H1 (cell line): ENCODE data around the gene SIK2. TPM values are rescaled to one million over a fixed set of nuclear protein-coding genes. Genes with fewer than 3 reads are reported as not detected.

Experiments
- CTCF ChIA-PET: fragments of 300-600 bp; sonication (Branson Sonifier 250); formaldehyde crosslinking; loops from one replicate; lab custom pipeline; 2021; ENCODE audit not compliant: partially characterized antibody; lab: Charles Lee
- POLR2A ChIA-PET: fragments of 300-600 bp; sonication (Branson Sonifier 250); formaldehyde crosslinking; loops from one replicate; lab custom pipeline; 2021; ENCODE audit warnings: inconsistent platforms; ENCODE audit not compliant: partially characterized antibody; lab: Charles Lee
- DNase-seq, 2 experiments: peaks; one replicate each; pipeline versions ENCODE4 v3.0.0 to v3.0.0-alpha.2; 2010 to 2022; ENCODE audit warnings: low spot score in 2 of 2, low read depth in 1 of 2, mixed read lengths in 1 of 2
- FAIRE-seq: peaks from 2 replicates; lab custom pipeline; 2011; peaks lifted over from hg19 to GRCh38; lab: Jason Lieb, UNC
- H2AFZ ChIP-seq: 2 replicates; pipeline ENCODE4 v1.8.1; 2012; ENCODE audit warnings: low read length, inconsistent platforms
- H2AK5ac ChIP-seq: 2 replicates; pipeline ENCODE4 v1.6.1; 2013; ENCODE audit warnings: low read depth, low read length
- H2BK120ac ChIP-seq: replicated peaks from 2 replicates; pipeline ENCODE3; 2013; ENCODE audit warnings: low read depth, low read length, inconsistent platforms
- H2BK12ac ChIP-seq: 2 replicates; pipeline ENCODE4 v1.6.1; 2013; ENCODE audit warnings: low read depth, low read length
- H2BK15ac ChIP-seq: 2 replicates; pipeline ENCODE4 v1.6.1; 2013; ENCODE audit warnings: low read length
- H2BK20ac ChIP-seq: 2 replicates; pipeline ENCODE4 v1.6.1; 2013; ENCODE audit warnings: low read length
- H2BK5ac ChIP-seq: 2 replicates; pipeline ENCODE4 v1.6.1; 2013; ENCODE audit warnings: low read depth, low read length
- H3K14ac ChIP-seq: 2 replicates; pipeline ENCODE4 v1.6.1; 2013; ENCODE audit warnings: inconsistent platforms; ENCODE audit not compliant: insufficient read length
- H3K18ac ChIP-seq: 2 replicates; pipeline ENCODE4 v1.6.1; 2013; ENCODE audit warnings: low read length; ENCODE audit errors: extremely low read depth
- H3K23ac ChIP-seq: 2 replicates; pipeline ENCODE4 v1.6.1; 2013; ENCODE audit warnings: inconsistent platforms; ENCODE audit not compliant: insufficient read length
- H3K23me2 ChIP-seq: 2 replicates; pipeline ENCODE4 v1.6.1; 2013; ENCODE audit warnings: low read depth, low read length
- H3K27ac ChIP-seq: 2 replicates; pipeline ENCODE4 v1.6.1; 2011; ENCODE audit warnings: low read depth, low read length, inconsistent platforms
- H3K27me3 ChIP-seq, 4 experiments: replicated peaks in 1 of 4; 1 replicate in 1 of 4; 2 replicates in 3 of 4; pipeline versions ENCODE4 v1.6.1 to v1.8.1; 2011 to 2013; ENCODE audit warnings: low read length in 3 of 4, mild to moderate bottlenecking in 3 of 4, inconsistent platforms in 2 of 4, mixed read lengths in 2 of 4, moderate library complexity in 1 of 4; ENCODE audit not compliant: control insufficient read depth in 3 of 4, insufficient read depth in 3 of 4; ENCODE audit errors: extremely low read depth in 1 of 4
- H3K36me3 ChIP-seq, 4 experiments: 2 replicates each; pipeline versions ENCODE4 v1.6.1 to v1.8.1; 2011 to 2013; ENCODE audit warnings: mild to moderate bottlenecking in 4 of 4, low read length in 3 of 4, moderate library complexity in 2 of 4, control low read depth in 1 of 4, inconsistent platforms in 1 of 4; ENCODE audit not compliant: insufficient read depth in 4 of 4, control insufficient read depth in 2 of 4
- H3K4ac ChIP-seq: replicated peaks from 2 replicates; pipeline ENCODE3; 2013; ENCODE audit warnings: low read length, low read depth, mixed read lengths, inconsistent platforms; ENCODE audit not compliant: insufficient read length
- H3K4me1 ChIP-seq, 4 experiments: replicated peaks in 1 of 4; 1 replicate in 1 of 4; 2 replicates in 3 of 4; pipeline versions ENCODE4 v1.6.1 to v1.8.1; 2011 to 2013; ENCODE audit warnings: low read length in 3 of 4, inconsistent platforms in 2 of 4, mixed read lengths in 1 of 4; ENCODE audit not compliant: insufficient read depth in 4 of 4, control insufficient read depth in 3 of 4
- H3K4me2 ChIP-seq, 2 experiments: 2 replicates each; pipeline versions ENCODE4 v1.6.1 to v1.8.1; 2011 to 2013; ENCODE audit warnings: low read depth in 2 of 2, low read length in 2 of 2, control low read depth in 1 of 2, inconsistent platforms in 1 of 2, mild to moderate bottlenecking in 1 of 2; ENCODE audit not compliant: insufficient read depth in 1 of 2
- H3K4me3 ChIP-seq, 4 experiments: fragments of 200-600, 300-600 bp in 1 of 4; sonication (generic), shearing (Covaris generic), sonication (Bioruptor Twin) in 1 of 4; 2 replicates each; pipeline versions ENCODE4 v1.5.1 to v1.8.1; 2011 to 2016; ENCODE audit warnings: low read length in 4 of 4, low read depth in 3 of 4, control low read depth in 2 of 4, inconsistent platforms in 2 of 4, mild to moderate bottlenecking in 2 of 4, mixed read lengths in 1 of 4, moderate library complexity in 1 of 4; ENCODE audit not compliant: insufficient read depth in 2 of 4; ENCODE audit errors: extremely low read depth in 1 of 4
- H3K56ac ChIP-seq: replicated peaks from 2 replicates; pipeline ENCODE3; 2013; ENCODE audit warnings: low read depth, mild to moderate bottlenecking, mixed read lengths, low read length, inconsistent platforms; ENCODE audit not compliant: insufficient read length
- H3K79me1 ChIP-seq: 2 replicates; pipeline ENCODE4 v1.6.1; 2013; ENCODE audit warnings: low read depth, low read length, control low read depth
- H3K79me2 ChIP-seq, 2 experiments: 2 replicates each; pipeline versions ENCODE4 v1.6.1 to v1.8.1; 2012 to 2013; ENCODE audit warnings: low read length in 2 of 2, mild to moderate bottlenecking in 2 of 2, inconsistent platforms in 1 of 2; ENCODE audit not compliant: insufficient read depth in 2 of 2, control insufficient read depth in 1 of 2
- H3K9ac ChIP-seq, 4 experiments: replicated peaks in 1 of 4; 1 replicate in 1 of 4; 2 replicates in 3 of 4; pipeline versions ENCODE4 v1.6.1 to v1.8.1; 2011 to 2013; ENCODE audit warnings: low read depth in 3 of 4, low read length in 3 of 4, control low read depth in 2 of 4, mild to moderate bottlenecking in 2 of 4, moderate library complexity in 2 of 4, inconsistent platforms in 1 of 4; ENCODE audit errors: extremely low read depth in 1 of 4
- H3K9me3 ChIP-seq, 2 experiments: 2 replicates each; pipeline versions ENCODE4 v1.6.1 to v1.8.1; 2012 to 2013; ENCODE audit warnings: mild to moderate bottlenecking in 2 of 2, moderate library complexity in 2 of 2, control low read depth in 1 of 2, inconsistent platforms in 1 of 2, low read depth in 1 of 2, low read length in 1 of 2, mixed read lengths in 1 of 2; ENCODE audit not compliant: insufficient read depth in 2 of 2
- H4K20me1 ChIP-seq, 2 experiments: replicated peaks in 1 of 2; 2 replicates each; pipeline versions ENCODE3 to v1.8.1; 2011 to 2013; ENCODE audit warnings: inconsistent platforms in 2 of 2, low read length in 2 of 2, mild to moderate bottlenecking in 1 of 2; ENCODE audit not compliant: insufficient read depth in 2 of 2, control insufficient read depth in 1 of 2
- H4K5ac ChIP-seq: 2 replicates; pipeline ENCODE4 v1.6.1; 2013; ENCODE audit warnings: low read length, low read depth, mixed read lengths, inconsistent platforms; ENCODE audit not compliant: insufficient read length
- H4K8ac ChIP-seq: 2 replicates; pipeline ENCODE4 v1.8.0; 2013; ENCODE audit warnings: mild to moderate bottlenecking, moderate library complexity, low read length, inconsistent platforms; ENCODE audit not compliant: insufficient read depth; ENCODE audit errors: extremely low read depth
- H4K91ac ChIP-seq: replicated peaks from 2 replicates; pipeline ENCODE3; 2013; ENCODE audit warnings: low read length, mixed read lengths, inconsistent platforms; ENCODE audit not compliant: insufficient read length
- ATF2 ChIP-seq: IDR thresholded peaks from 2 replicates; pipeline ENCODE4 v1.6.1; 2012; ENCODE audit warnings: low read length, inconsistent platforms
- CHD2 ChIP-seq: IDR thresholded peaks from 2 replicates; pipeline ENCODE4 v1.6.1; 2012; ENCODE audit warnings: low read length, improper control_type of control experiment
- CREB1 ChIP-seq: IDR thresholded peaks from 2 replicates; pipeline ENCODE4 v1.6.1; 2012; ENCODE audit warnings: inconsistent platforms
- HDAC6 ChIP-seq: IDR thresholded peaks from one replicate; pipeline ENCODE4 v1.7.1; 2012; ENCODE audit warnings: low read depth, mild to moderate bottlenecking, inconsistent platforms, low read length, moderate library complexity
- KDM5A ChIP-seq: fragments of 200-600 bp; IDR thresholded peaks from 2 replicates; pipeline ENCODE4 v1.7.1; 2012; ENCODE audit warnings: mild to moderate bottlenecking, low read length, inconsistent platforms, mixed read lengths
- MAX ChIP-seq: IDR thresholded peaks from 2 replicates; pipeline ENCODE4 v1.6.1; 2012; ENCODE audit warnings: inconsistent platforms
- RAD21 ChIP-seq, 2 experiments: IDR thresholded peaks in 1 of 2; conservative IDR thresholded peaks in 1 of 2; 2 replicates each; pipeline ENCODE4 v1.6.1; 2011; ENCODE audit warnings: low read depth in 2 of 2, low read length in 2 of 2, improper control_type of control experiment in 1 of 2, inconsistent platforms in 1 of 2, mild to moderate bottlenecking in 1 of 2, moderate library complexity in 1 of 2
- RNF2 ChIP-seq: fragments of 200-900, 300-1000 bp; sonication (generic); IDR thresholded peaks from 2 replicates; pipeline ENCODE4 v1.7.1; 2016; ENCODE audit warnings: borderline replicate concordance, low read depth, mild to moderate bottlenecking, antibody characterized with exemption, low read length; ENCODE audit not compliant: poor library complexity, severe bottlenecking; ENCODE audit errors: missing control alignments
- SP1 ChIP-seq: IDR thresholded peaks from 2 replicates; pipeline ENCODE4 v1.6.1; 2011; ENCODE audit warnings: low read depth, low read length
- SRF ChIP-seq: IDR thresholded peaks from 2 replicates; pipeline ENCODE4 v1.6.1; 2011; ENCODE audit warnings: mild to moderate bottlenecking, low read depth, low read length, moderate library complexity
- TCF12 ChIP-seq: IDR thresholded peaks from 2 replicates; pipeline ENCODE4 v1.6.1; 2011; ENCODE audit warnings: low read depth, mild to moderate bottlenecking, low read length
- WGBS, 2 experiments: shearing (Covaris generic) in 1 of 2; methylation state at CpG; one replicate each; pipeline versions ENCODE4 v1.1.6 to v1.1.7; 2013 to 2015; ENCODE audit warnings: low lambda C conversion rate in 2 of 2, mixed read lengths in 2 of 2, inconsistent platforms in 1 of 2, low coverage in 1 of 2, missing lambda C conversion rate in 1 of 2; ENCODE audit not compliant: insufficient replicate concordance in 2 of 2, insufficient coverage in 1 of 2, insufficient read length in 1 of 2; ENCODE audit errors: extremely low coverage in 1 of 2, missing lambda C conversion rate in 1 of 2; 5-methylcytosine and 5-hydroxymethylcytosine counted together
- polyA plus RNA-seq, 7 experiments: library from polyadenylated mRNA; depleted of rRNA in 3 of 7; stranded (reverse) in 5 of 7; unstranded in 2 of 7; fragments of >200 nt in 5 of 7; fragments of 200-250 nt in 2 of 7; gene quantifications; 1 replicate in 5 of 7; 2 replicates in 1 of 7; 4 replicates in 1 of 7; pipeline versions ENCODE4 v1.2.1 to v1.2.3, GENCODE V29; 2011 to 2013; ENCODE audit warnings: missing spikeins in 2 of 7, mixed read lengths in 2 of 7
- total RNA-seq: library from RNA; stranded (reverse); fragmentation: NEBNext Ultra II Directional; extraction: Animal tissue kit (Norgen Biotek cat#: 25700); gene quantifications from 2 replicates; pipeline ENCODE4 v1.2.1, GENCODE V29; 2021

Gene SIK2
- total and polyA plus RNA-seq, 2 of the 8 experiments (the other 6 are each of a cell fraction or from before 2014, with no cell fraction given): 8.8 to 11.2 TPM

DNA sequence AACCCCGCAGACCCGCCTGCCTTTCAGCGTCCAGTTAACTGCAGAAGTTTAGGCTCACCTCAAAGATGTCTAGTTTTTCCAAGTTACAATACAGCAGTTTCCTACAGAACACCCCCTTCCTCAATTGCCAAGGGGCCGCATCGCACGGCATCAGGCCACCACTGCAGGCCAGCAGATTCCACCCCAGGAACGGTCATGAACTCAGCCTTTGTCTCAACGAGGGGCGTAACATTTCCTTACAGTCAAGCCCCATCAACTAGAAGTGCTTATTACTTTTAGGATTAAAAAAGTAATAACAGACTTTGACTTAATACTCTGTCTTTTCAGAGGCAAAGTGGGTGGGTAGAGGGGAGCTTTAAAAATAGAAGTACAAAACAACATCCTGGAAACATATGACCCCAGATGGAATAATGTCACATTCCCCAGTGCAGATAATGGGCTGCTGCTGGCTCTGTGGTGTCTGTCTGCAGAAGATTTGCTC is 127.6 kb downstream of the SIK2 start:
- no peak overlapping the region for H4K91ac ChIP-seq
- H3K9ac ChIP-seq: no peak overlapping the region
- H2BK12ac ChIP-seq: no peak overlapping the region
- H3K4me2 ChIP-seq: no peak overlapping the region
- no peak overlapping the region for H3K27ac ChIP-seq
- ChIA-PET CTCF (interaction anchor here (0.6 to 1.2 kb wide), 5 partner anchors 11 to 102 kb away, joined by 3 to 7 read pairs (median 3); no protein-coding TSS in a partner anchor), POLR2A (interaction anchor here (0.9 kb wide), 1 partner anchor 8 kb away, joined by 3 read pairs; no protein-coding TSS in a partner anchor)
- no peaks in the 10 kb centered on the region; a peak in 1 of 8 replicates for H3K36me3 ChIP-seq
- H3K4me3 ChIP-seq: no peak overlapping the region
- H4K5ac ChIP-seq: no peak overlapping the region
- H3K23me2 ChIP-seq: no peaks in the 10 kb centered on the region
- no peak overlapping the region for H2BK20ac ChIP-seq
- no peak overlapping the region for H2BK120ac ChIP-seq
- no peak overlapping the region for H2AFZ ChIP-seq
- no peak overlapping the region for H2AK5ac ChIP-seq
- no peak overlapping the region for H2BK15ac ChIP-seq
- FAIRE-seq (no peak), DNase-seq (no peak)
- peaks cover 1 to 2% of the 10 kb centered on the region in 2 experiments for H4K20me1 ChIP-seq
- WGBS, 2 experiments: 95% methylated on average over 9 of the region's 9 CpGs; no CpG with 5 or more reads in 1 of the 2 experiments
- no peak overlapping the region for H3K4ac ChIP-seq
- no peak overlapping the region for H3K56ac ChIP-seq
- H3K79me1 ChIP-seq: no peaks in the 10 kb centered on the region
- no peak overlapping the region for H4K8ac ChIP-seq
- H3K27me3 ChIP-seq: no peaks in the 10 kb centered on the region
- H3K23ac ChIP-seq: no peak overlapping the region
- H3K14ac ChIP-seq: no peak overlapping the region
- no peaks in the 10 kb centered on the region for H3K79me2 ChIP-seq
- peaks cover 0 to 12% (median 2%) of the 10 kb centered on the region in 4 experiments; a peak in 5 of 7 replicates for H3K4me1 ChIP-seq
- H3K9me3 ChIP-seq: no peaks in the 10 kb centered on the region
- no peak overlapping the region for H2BK5ac ChIP-seq
- no peak overlapping the region for H3K18ac ChIP-seq
- no peak for TF ChIP-seq HDAC6
- no peak for TF ChIP-seq ATF2
- TF ChIP-seq SRF: no peak
- TF ChIP-seq KDM5A: no peak
- TF ChIP-seq CHD2: no peak
- TF ChIP-seq SP1: no peak
- no peak for TF ChIP-seq TCF12
- TF ChIP-seq RNF2: no peak
- no peak for TF ChIP-seq RAD21 (IDR thresholded peaks at IDR 0.05 in 1 of 2, conservative IDR thresholded peaks at IDR 0.05 in 1 of 2; ENCODE audit: low read depth in 2 of 2, low read length in 2 of 2)
- no peak for TF ChIP-seq CREB1
- no peak for TF ChIP-seq MAX
